ENCODE results near the gene KCNMB2. TPM values are rescaled to one million over a fixed set of nuclear protein-coding genes. Genes with fewer than 3 reads are reported as not detected.

KCNMB2 gene
- total RNA-seq: 0.27 TPM in 1 of 3 replicates, not detected in the others
- long read RNA-seq: 0 reads

DNA sequence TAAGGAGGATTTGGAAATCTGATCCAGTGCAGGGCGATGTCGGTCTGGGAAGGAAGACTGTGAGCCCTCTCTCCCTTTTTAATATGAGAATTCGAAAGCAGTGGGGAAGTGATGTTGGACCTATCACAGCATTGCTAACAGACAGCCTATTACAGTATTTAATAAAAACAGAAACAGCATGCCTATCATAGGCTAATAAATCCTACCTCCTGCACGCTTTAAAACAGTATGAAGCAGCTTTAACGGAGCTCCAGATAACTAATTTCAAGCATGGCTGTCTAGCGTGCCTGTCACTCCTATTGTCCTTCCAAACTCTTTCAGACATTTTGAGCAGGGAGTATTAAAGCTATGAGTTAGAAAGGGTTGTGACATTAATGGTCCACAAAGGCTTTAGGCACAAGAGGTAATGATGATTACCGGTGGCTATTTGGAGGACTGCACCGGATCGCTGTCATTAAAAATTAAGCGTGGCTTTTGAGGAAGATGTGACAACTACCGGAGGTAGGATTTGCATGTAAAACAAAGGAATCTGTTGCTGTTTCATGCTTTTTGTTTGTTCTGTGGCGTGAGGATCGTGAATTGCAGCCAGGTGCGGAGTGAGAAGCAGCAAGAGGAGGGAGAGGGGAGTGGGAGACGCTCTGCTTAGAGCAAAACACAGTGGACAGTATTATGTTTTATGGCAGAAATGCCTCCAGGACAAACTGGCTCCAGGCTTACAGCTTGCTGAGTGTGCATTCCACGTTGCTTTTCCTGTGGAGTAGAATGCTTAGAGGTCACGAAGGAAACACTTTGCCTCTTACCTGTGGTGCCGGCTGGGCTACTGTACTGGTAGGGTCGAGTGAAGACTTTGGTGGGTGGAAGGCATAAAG, at the start of gene KCNMB2:
Gene KCNMB2 (plus strand): TSS at position 226 of the 869 bp plus-strand sequence.
- DNase-seq (ENCODE audit: low spot score): no peak
- H3K4me1 Mint-ChIP-seq (ENCODE audit: low read depth): peaks cover 13% of the 10 kb centered on the region
- no peaks in the 10 kb centered on the region for H3K36me3 Mint-ChIP-seq (ENCODE audit: low read depth)
- H3K27me3 Mint-ChIP-seq (ENCODE audit: low read depth): peaks cover 39% of the 10 kb centered on the region
- no peaks in the 10 kb centered on the region for H3K9me3 Mint-ChIP-seq (ENCODE audit: low read depth)
- H3K4me3 Mint-ChIP-seq (ENCODE audit: unreplicated experiment): peak within 1 kb of the TSS; percentile 69
- H3K27ac Mint-ChIP-seq (ENCODE audit: unreplicated experiment): no peak within 1 kb of the TSS
- no peak for TF ChIP-seq CTCF (IDR thresholded peaks at IDR 0.05)

- Mint-ChIP-seq H3K4me1 (ENCODE audit: low read depth) (peaks cover 9% of the 10 kb centered on the region), H3K27me3 (ENCODE audit: low read depth) (peaks cover 5% of the 10 kb centered on the region), H3K9me3 (ENCODE audit: low read depth) (no peaks in the 10 kb centered on the region), H3K27ac (ENCODE audit: unreplicated experiment) (no peak overlapping the region), H3K4me3 (ENCODE audit: unreplicated experiment) (no peak overlapping the region), H3K36me3 (ENCODE audit: low read depth) (no peaks in the 10 kb centered on the region)
- no peak for TF ChIP-seq CTCF (IDR thresholded peaks at IDR 0.05)
- DNase-seq (ENCODE audit: low spot score): no peak
Observed at GRCh38 chr3:178486903-178487302, 49.3 kb upstream of the KCNMB2 start.

- Mint-ChIP-seq H3K4me3 (ENCODE audit: unreplicated experiment) (no peak overlapping the region), H3K9me3 (ENCODE audit: low read depth) (no peaks in the 10 kb centered on the region), H3K27me3 (ENCODE audit: low read depth) (peaks cover 5% of the 10 kb centered on the region), H3K27ac (ENCODE audit: unreplicated experiment) (no peak overlapping the region), H3K4me1 (ENCODE audit: low read depth) (peaks cover 9% of the 10 kb centered on the region), H3K36me3 (ENCODE audit: low read depth) (no peaks in the 10 kb centered on the region)
- no peak for DNase-seq (ENCODE audit: low spot score)
- TF ChIP-seq CTCF (IDR thresholded peaks at IDR 0.05): no peak
Observed at GRCh38 chr3:178487752-178488151, 48.5 kb upstream of the KCNMB2 start.

- Mint-ChIP-seq H3K27me3 (ENCODE audit: low read depth) (peaks cover 5% of the 10 kb centered on the region), H3K4me1 (ENCODE audit: low read depth) (no peaks in the 10 kb centered on the region), H3K4me3 (ENCODE audit: unreplicated experiment) (no peak overlapping the region), H3K9me3 (ENCODE audit: low read depth) (peaks cover 5% of the 10 kb centered on the region), H3K36me3 (ENCODE audit: low read depth) (no peaks in the 10 kb centered on the region), H3K27ac (ENCODE audit: unreplicated experiment) (no peak overlapping the region)
- DNase-seq (ENCODE audit: low spot score): no peak
- TF ChIP-seq CTCF (IDR thresholded peaks at IDR 0.05): no peak
Observed at GRCh38 chr3:178491751-178492150, 44.5 kb upstream of the KCNMB2 start.

DNA sequence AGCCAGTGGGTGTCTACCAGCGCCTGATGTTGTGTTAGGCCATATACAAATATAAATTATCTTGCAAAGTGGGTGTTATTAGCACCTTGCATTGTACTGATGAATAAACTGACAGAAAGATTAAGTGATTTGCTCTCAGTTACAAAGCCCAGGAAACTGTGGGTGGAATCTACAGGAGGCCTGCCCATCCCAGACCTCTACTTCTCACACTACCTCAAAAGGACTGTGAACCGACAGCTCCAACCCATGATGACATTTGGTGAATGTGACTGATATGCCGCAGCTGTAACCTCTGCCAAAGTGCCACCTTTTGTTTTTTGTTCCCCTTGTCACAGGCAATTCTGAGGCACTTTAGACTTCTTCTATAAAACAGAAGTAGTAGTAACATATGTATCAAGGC, 43.7 kb upstream of the KCNMB2 start:
- TF ChIP-seq CTCF (IDR thresholded peaks at IDR 0.05): no peak
- H3K4me3 Mint-ChIP-seq (ENCODE audit: unreplicated experiment): no peak overlapping the region

More for the DNA sequence above, 43.7 kb upstream of the KCNMB2 start:
- Mint-ChIP-seq H3K9me3 (ENCODE audit: low read depth) (peaks cover 5% of the 10 kb centered on the region), H3K27ac (ENCODE audit: unreplicated experiment) (no peak overlapping the region), H3K36me3 (ENCODE audit: low read depth) (no peaks in the 10 kb centered on the region), H3K4me1 (ENCODE audit: low read depth) (no peaks in the 10 kb centered on the region), H3K27me3 (ENCODE audit: low read depth) (peaks cover 5% of the 10 kb centered on the region)
- DNase-seq (ENCODE audit: low spot score): no peak

All from chondrocyte (in vitro differentiated cells).